Lung (tissue), 12 donors: ENCODE results near the gene HEG1. TPM values are rescaled to one million over a fixed set of nuclear protein-coding genes. Genes with fewer than 3 reads are reported as not detected.
A peak's percentile ranks its signal among the peaks of the same experiment; 100 is the strongest.

Experiments used
- ATAC-seq: fragments of 200-7000 bp; cut with Tn5 transposase; one replicate; pipeline ENCODE4 v1.9.1; 2020; ENCODE audit warnings: moderate number of reproducible peaks; ENCODE audit not compliant: insufficient read depth, low FRiP score
- DNase-seq, 3 donors: peaks; one replicate each; pipeline ENCODE4 v3.0.0-alpha.2; 2013 to 2017
- H3K27ac ChIP-seq, 2 donors: one replicate each; pipeline ENCODE4 v1.5.1; 2013; ENCODE audit warnings: mild to moderate bottlenecking in 2 of 2, moderate library complexity in 2 of 2, control low read depth in 1 of 2, inconsistent platforms in 1 of 2, low read depth in 1 of 2, low read length in 1 of 2
- H3K27me3 ChIP-seq, 3 donors: one replicate each; pipeline ENCODE4 v1.5.1; 2013; ENCODE audit warnings: low read length in 2 of 3; ENCODE audit not compliant: control insufficient read depth in 3 of 3, insufficient read depth in 3 of 3
- H3K36me3 ChIP-seq, 4 donors: one replicate each; pipeline ENCODE4 v1.5.1; 2013; ENCODE audit warnings: low read length in 4 of 4, mild to moderate bottlenecking in 1 of 4, moderate library complexity in 1 of 4; ENCODE audit not compliant: control insufficient read depth in 4 of 4, insufficient read depth in 4 of 4
- H3K4me1 ChIP-seq, 5 donors: one replicate each; pipeline ENCODE4 v1.5.1; 2013; ENCODE audit warnings: low read length in 5 of 5, mild to moderate bottlenecking in 2 of 5, moderate library complexity in 1 of 5; ENCODE audit not compliant: control insufficient read depth in 5 of 5, insufficient read depth in 5 of 5
- H3K4me3 ChIP-seq: one replicate; pipeline ENCODE4 v1.5.1; 2013; ENCODE audit warnings: mild to moderate bottlenecking, control low read depth, moderate library complexity
- H3K9ac ChIP-seq, 2 donors: one replicate each; pipeline ENCODE4 v1.5.1; 2013; ENCODE audit warnings: low read length in 2 of 2, control low read depth in 1 of 2; ENCODE audit not compliant: insufficient read depth in 1 of 2
- H3K9me3 ChIP-seq, 4 donors: one replicate each; pipeline ENCODE4 v1.5.1; 2013; ENCODE audit warnings: low read length in 3 of 4, mild to moderate bottlenecking in 1 of 4, moderate library complexity in 1 of 4; ENCODE audit not compliant: control insufficient read depth in 4 of 4, insufficient read depth in 3 of 4
- WGBS, 2 donors: extraction: QIAGEN DNeasy Blood & Tissue Kit; methylation state at CpG; one replicate each; pipeline ENCODE4 v1.1.7; 2013; 5-methylcytosine and 5-hydroxymethylcytosine counted together
- polyA plus RNA-seq, 2 donors: library from polyadenylated mRNA; stranded (reverse); fragments of 200-250 nt; gene quantifications; one replicate each; pipeline ENCODE4 v1.2.1, GENCODE V29; 2013
- total RNA-seq, 2 donors: library from RNA; depleted of rRNA in 1 of 2; stranded (reverse); fragments of >200 nt in 1 of 2; gene quantifications; one replicate each; pipeline ENCODE4 v1.2.1, GENCODE V29; 2014 to 2021
- TF ChIP-seq, protein P1 (sequence below): IDR thresholded peaks from 2 replicates; pipeline ENCODE4 v1.5.1; 2012; ENCODE audit warnings: mild to moderate bottlenecking; ENCODE audit errors: control extremely low read depth, extremely low read depth
- donor health status: control.
- donor health status: control.
- donor health status: Bipolar disorder and iron deficiency.
- donor health status: healthy.
- donor health status: DM: yes; HTN: yes; CAD: no.

Gene HEG1
- total and polyA plus RNA-seq, 4 donors: 18.0 to 115 (median 65.7) TPM

- Histone ChIP-seq H3K36me3 (peaks cover 16 to 40% (median 27%) of the 10 kb centered on the region in 4 donors), H3K27ac (no peak overlapping the region), H3K27me3 (no peaks in the 10 kb centered on the region), H3K4me3 (no peak overlapping the region), H3K9ac (no peak overlapping the region), H3K4me1 (peaks cover 7 to 24% (median 19%) of the 10 kb centered on the region in 5 donors), H3K9me3 (no peaks in the 10 kb centered on the region)
- DNase-seq: no peak
- TF ChIP-seq, protein P1, sequence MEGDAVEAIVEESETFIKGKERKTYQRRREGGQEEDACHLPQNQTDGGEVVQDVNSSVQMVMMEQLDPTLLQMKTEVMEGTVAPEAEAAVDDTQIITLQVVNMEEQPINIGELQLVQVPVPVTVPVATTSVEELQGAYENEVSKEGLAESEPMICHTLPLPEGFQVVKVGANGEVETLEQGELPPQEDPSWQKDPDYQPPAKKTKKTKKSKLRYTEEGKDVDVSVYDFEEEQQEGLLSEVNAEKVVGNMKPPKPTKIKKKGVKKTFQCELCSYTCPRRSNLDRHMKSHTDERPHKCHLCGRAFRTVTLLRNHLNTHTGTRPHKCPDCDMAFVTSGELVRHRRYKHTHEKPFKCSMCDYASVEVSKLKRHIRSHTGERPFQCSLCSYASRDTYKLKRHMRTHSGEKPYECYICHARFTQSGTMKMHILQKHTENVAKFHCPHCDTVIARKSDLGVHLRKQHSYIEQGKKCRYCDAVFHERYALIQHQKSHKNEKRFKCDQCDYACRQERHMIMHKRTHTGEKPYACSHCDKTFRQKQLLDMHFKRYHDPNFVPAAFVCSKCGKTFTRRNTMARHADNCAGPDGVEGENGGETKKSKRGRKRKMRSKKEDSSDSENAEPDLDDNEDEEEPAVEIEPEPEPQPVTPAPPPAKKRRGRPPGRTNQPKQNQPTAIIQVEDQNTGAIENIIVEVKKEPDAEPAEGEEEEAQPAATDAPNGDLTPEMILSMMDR: no peak
- no peak for ATAC-seq
- 85 to 95% methylated on average over 2 of the region's 2 CpGs for WGBS, 2 donors
These were observed 55.1 kb downstream of the HEG1 start for GRCh38 chr3:125000661-125001060.

GRCh38 chr3:124999897-125000435 lies 55.8 kb downstream of the HEG1 start:
- no peak for DNase-seq
- TF ChIP-seq, protein P1: no peak
- Histone ChIP-seq H3K27me3 (no peaks in the 10 kb centered on the region), H3K9ac (no peak overlapping the region), H3K4me1 (peaks cover 7 to 25% (median 18%) of the 10 kb centered on the region in 5 donors), H3K9me3 (no peaks in the 10 kb centered on the region), H3K36me3 (peaks cover 16 to 39% (median 28%) of the 10 kb centered on the region in 4 donors), H3K27ac (peak overlapping the region in 1 of 2 donors; percentile 62), H3K4me3 (no peak overlapping the region)
- 50 to 52% methylated on average over 2 of the region's 2 CpGs for WGBS, 2 donors
- ATAC-seq: no peak

- TF ChIP-seq, protein P1: no peak
- ATAC-seq: no peak
- Histone ChIP-seq H3K9ac (no peak overlapping the region), H3K4me3 (no peak overlapping the region), H3K36me3 (peaks cover 11 to 42% (median 26%) of the 10 kb centered on the region in 4 donors), H3K4me1 (peaks cover 7 to 25% (median 17%) of the 10 kb centered on the region in 5 donors), H3K9me3 (no peaks in the 10 kb centered on the region), H3K27me3 (no peaks in the 10 kb centered on the region), H3K27ac (peak overlapping the region in 1 of 2 donors; percentile 42)
- 45 to 49% methylated on average over 1 of the region's 1 CpG for WGBS, 2 donors
- DNase-seq: no peak
These were observed 56.5 kb downstream of the HEG1 start for GRCh38 chr3:124999317-124999716.

DNA sequence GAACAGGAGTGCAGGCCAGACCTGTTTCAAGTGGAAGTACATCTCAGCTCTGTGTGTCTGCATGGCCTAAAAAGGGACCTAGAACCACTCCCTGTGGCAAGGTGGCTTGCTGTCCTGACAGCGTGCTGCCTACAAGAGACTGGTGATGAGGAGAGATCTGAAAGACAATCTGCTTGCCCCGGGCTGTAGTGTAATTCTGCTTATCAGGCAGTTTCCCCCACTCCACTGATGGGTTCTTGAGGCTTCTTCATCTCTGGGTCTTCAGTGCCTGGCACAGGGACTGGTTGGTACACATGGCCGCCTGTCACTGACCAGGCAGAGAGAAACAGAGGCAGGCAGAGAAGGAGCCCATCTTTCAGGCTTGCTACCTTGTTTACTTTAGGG lies 57.6 kb downstream of the HEG1 start:
- no peak overlapping the region for H3K4me3 ChIP-seq
- WGBS, 2 donors: 88% methylated on average over 3 of the region's 3 CpGs
- H3K9ac ChIP-seq: no peak overlapping the region
- peaks cover under 1 to 20% (median 16%) of the 10 kb centered on the region in 5 donors for H3K4me1 ChIP-seq
- ATAC-seq: no peak
- H3K36me3 ChIP-seq: peaks cover 14 to 45% (median 30%) of the 10 kb centered on the region in 4 donors
- DNase-seq: no peak
- H3K27ac ChIP-seq: peak overlapping the region in 1 of 2 donors; percentile 46
- no peaks in the 10 kb centered on the region for H3K27me3 ChIP-seq
- TF ChIP-seq, protein P1: no peak
- H3K9me3 ChIP-seq: no peaks in the 10 kb centered on the region
